Occipital lobe (tissue), 2 donors: ENCODE measurements around the gene THRB. TPM values are rescaled to one million over a fixed set of nuclear protein-coding genes. Genes with fewer than 3 reads are reported as not detected.

ENCODE experiments used
- DNase-seq: peaks from one replicate; lab custom pipeline; 2025; lab: John Stamatoyannopoulos, UW
- total RNA-seq: library from RNA; depleted of rRNA; stranded (reverse); fragments of >200 nt; gene quantifications from one replicate; pipeline ENCODE4 v1.2.3, GENCODE V29; 2014

THRB gene
- total RNA-seq, 1 donor from 2014 or later, result 44.5 TPM

DNA sequence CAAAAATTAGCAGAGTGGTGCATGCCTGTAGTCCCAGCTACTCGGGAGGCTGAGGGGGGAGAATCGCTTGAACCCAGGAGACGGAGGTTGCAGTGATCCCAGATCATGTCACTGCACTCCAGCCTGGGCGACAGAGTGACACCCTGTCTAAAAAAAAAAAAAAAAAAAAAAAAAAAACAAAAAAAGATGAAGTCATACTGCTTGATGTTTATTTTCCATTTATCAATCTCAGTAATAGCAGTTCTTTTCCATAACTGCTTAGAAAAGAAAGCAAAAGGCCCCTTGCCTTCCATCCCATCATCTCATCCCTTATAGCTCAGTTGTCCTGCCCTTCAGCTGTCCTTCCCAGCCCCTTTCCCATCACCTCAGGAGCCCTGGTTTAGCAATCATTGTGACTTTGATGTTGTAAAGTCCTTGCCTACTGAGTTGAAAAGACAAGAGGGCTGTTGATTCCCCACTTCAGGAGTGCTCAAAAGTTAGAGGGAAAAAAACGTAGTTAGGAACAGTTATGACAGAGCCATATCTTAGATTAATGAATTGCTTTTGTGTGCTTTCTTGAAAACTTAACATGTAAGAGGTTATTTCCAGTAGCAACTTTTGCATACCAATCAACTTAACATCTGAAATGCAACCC lies 18.0 kb upstream of the THRB start:
- DNase-seq, result no peak

DNA sequence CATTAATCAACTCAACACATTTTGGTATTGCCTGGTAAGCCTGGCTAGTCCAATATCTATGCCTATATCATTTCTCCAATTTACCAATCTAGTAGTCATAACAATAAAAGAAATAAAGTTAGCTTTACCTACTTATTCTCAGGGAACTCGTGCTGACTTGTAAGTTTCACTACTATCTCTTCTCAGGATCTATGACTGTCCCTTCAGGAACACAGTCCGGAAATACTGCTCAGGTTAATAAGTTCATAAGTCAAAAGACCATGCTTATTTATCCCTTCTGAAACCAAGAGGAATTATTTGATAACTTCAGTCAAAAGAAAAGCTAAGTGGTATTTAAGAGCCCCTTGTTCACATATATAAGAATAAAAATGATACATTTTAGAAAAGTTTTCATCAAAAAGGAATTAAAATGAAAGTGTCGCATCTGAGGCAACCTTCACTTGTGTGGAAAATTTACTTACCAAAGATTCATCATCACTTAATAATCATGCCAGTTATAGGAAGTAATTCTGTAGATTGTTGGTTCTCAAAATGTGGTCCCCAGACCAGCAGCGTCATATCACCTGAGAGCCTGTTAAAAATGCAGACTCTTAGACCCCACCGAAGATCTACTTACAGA lies 15.5 kb upstream of the THRB start:
- no peak for DNase-seq

- no peak for DNase-seq
Measured at GRCh38 chr3:24508423-24508839, 13.8 kb upstream of the THRB start.

DNA sequence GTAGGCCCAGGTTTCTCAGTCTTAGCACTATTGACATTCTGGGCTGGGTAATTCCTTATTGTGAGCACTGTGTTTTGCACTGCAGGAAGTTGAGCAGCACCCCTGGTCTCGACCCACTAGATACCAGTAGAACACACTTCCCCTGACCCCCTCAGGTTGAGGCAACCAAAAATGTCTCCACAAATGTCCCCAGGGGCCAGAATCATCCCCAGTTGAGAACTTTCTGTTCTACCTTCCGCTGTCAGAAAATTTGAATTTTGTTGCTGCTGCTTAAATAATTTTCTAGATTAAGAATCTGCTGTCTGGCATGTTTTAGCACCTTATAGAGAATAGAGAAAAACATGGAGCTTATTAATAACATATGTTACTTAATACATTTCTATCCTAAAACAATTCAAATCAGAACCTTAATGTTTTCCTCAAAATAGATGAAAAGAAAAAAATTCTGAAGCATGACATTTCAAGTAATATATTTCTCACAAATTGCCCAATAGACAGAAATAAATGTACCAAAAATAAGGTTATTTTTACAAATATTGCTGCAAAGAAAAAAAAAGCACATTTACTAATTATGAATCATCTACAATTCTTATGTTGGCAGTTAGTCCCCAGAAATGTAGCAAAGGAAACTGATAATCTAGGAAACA lies 13.2 kb upstream of the THRB start:
- no peak for DNase-seq

- DNase-seq, result no peak
Measured at GRCh38 chr3:24506966-24507775, 12.5 kb upstream of the THRB start.

DNA sequence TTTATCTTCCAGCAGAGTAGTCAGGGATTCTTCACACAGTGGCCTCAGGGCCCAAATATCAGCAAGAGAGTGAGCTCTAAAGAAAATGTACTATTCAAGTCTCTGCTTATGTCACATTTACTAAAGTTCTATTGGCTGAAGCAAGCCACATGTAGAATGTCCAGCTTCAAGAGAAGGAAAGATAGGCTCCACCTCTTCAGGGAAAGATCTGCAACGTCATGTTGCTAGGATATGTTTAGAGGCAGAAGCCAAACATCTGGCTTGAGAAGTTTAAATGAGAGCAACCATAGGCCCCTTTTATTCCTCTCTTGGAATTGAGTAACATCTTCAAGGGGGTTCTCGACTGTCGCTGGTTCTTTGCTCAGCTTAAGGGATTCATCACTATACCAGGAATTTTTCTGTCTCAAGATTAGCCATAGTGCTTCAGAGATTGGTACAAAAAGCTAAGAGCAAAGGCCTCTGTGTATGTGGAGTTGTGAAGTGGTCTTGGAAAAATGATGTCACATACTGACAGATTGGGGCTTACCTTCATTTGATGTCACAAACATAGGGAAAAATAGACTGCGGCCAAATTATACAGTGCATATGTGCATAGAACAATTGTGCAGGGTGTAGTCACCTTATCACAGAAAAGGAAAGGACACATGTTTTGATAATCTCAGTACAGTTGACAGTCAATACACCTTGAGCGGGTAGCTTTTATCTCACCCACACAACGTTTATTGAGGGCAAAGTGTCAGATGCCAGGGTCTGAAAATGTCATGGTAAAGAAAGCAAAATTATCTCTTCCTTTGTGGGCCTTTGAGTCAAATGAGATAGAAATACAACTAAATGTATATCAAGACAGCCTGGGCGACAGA lies 11.3 kb upstream of the THRB start:
- DNase-seq, result no peak

DNA sequence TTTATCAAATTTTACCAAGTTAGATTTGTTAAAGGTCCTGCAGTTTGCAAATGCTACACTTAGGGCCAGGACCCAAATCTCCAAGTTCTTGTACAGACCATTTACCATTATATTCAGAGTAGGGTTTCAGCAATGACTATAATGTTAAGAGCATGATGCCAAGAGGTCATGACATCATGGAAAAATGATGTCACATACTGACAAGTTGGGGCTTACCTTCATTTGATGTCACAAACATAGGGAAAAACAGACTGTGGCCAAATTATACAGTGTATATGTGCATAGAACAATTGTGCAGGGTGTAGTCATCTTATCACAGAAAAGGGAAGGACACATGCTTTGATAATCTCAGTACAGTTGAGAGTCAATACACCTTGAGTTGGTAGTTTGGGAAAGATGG lies 10.1 kb upstream of the THRB start:
- DNase-seq, result no peak

DNA sequence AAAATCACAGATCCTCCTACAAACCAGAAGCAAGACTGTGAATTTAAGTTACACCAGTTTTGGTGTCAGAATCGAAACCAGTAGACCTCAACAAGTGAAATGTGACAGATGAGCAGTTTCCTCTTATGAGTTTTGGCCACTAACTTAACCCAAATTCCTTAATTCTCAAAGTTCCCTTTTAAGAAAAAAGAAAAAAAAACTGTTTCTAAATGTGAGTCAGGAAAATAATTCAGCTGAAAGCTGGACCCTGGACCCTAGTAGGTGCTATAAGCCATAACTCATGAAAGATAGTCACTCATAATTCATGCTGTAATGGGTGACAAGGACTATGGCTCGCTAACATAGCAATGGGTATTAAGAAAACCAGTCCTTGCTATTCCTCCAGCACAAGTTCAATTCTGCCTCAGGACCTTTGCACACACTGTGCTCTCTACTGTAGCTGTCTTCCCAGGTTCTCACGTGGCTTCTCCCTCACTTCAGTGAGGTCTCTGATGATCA lies 9.0 kb upstream of the THRB start:
- DNase-seq, result no peak

- no peak for DNase-seq
Measured at GRCh38 chr3:24502690-24503089, 8.0 kb upstream of the THRB start.

DNA sequence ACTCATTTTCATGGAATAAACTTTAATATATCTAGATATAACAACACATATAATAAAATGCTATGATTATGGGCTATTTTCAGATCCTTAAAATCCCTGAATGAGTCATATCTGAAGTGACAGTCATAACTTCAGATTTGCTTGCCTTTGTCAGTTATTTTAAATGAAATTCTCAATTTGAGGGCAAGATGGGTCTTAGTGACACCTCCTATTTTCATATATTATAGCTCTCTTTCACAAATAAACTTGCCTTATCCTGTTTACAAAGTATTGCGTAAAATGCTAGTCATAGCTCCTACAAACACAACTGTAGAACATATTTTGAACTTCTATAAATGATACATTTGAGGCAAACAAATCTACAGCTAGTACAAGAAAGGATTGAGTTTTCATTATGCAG lies 6.2 kb upstream of the THRB start:
- DNase-seq, result no peak

- no peak for DNase-seq
Measured at GRCh38 chr3:24499991-24500390, 5.3 kb upstream of the THRB start.

DNA sequence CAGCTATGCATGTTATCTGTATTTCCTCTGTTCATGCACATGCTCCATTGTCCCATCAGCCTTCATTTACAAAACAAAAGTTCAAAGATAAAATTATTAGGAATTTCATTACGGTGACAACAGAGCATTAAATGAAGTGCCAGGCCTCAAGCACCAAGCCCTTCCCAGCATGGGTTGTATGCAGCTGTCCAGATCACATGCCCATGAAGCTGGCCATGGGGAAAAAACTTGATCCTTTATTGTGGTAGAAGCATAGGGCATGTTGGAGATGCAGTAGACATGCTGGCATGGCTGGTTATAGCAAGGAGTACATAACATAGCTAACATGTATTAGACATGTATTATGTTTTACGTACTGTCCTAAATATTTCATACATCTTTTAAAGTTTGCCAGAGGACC lies 4.1 kb upstream of the THRB start:
- no peak for DNase-seq

DNA sequence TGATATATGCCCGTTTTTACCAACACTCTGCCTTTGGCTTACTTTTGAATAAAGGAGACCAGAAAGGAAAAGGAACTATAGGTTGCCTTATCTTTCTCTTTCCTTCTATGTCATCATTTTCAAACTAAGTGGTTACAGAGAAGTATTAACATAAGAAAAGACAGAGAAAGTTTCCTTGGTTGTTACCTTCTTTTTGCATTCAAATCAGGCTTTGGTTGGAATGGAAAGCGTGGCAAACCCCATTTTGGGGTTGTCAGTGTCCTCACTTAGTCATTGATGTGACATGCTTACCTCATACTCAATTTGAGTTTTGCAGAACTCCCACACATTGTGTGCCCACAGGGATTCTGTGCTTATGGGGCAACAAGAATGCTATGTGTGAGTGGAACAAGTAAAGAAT lies 3.7 kb upstream of the THRB start:
- DNase-seq, result no peak

DNA sequence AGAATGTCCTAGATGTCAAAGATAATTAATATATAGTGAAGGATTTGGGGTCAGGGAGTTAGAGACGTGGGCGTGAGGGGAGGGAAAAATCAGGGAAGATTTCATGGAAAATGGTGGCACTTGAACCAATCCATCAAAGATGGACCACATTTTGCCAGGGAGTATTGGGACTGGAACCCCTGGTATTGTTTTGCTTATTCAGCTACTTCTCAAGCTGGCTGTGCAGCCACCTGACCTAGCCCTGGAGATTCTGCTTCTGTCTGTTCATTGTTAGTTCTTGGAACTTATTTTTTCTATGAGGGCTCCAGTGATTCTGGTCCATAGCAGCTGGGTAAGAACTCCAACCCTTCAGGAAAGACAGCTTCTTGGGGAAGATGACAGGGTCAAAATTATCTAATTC lies 3.3 kb upstream of the THRB start:
- no peak for DNase-seq

- peak; percentile 32 for DNase-seq
Measured at GRCh38 chr3:24496529-24497482, 2.2 kb upstream of the THRB start.

DNA sequence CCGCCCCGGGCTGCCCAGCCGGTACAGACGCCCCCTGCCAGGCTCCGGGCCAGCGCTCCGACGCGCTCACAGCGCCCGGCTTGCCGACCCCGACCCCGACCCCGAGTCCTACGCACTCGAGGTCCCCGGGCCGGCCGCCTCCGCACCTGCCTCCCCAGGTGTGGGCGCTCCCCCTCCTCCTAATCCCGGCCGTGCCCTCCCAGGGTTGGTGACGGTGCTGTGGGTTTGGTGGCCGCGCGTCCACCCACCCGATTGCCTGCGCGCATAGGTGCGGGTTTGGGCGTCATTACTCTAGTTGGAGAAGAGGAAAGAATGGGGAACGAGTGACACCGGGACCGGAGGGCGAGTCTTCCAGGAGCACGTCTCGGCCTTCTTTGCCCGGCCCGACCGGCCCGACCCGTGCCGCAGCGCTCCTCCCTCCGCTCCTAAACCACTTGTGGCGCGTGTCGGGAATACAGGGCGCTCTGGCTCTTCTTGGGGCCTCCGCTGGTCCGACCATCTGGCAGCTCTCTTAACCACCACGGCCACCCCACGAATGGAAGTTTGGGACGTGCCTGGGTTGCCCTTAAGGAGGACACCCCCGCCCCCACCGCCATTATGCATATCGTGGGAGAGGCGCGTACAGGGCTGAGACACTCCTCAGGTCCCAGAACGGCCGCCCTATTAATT lies 810 bp upstream of the THRB start:
- DNase-seq, result no peak

GRCh38 chr3:24493746-24494617 lies 668 bp downstream of the THRB start:
- peak; percentile 56 for DNase-seq

GRCh38 chr3:24492971-24493551 lies 1.6 kb downstream of the THRB start:
- no peak for DNase-seq
